HG02884 (cell line): ENCODE measurements around the gene VAPB.

Source experiments
- ATAC-seq: cut with Tn5 transposase; IDR thresholded peaks from one replicate; pipeline ENCODE4 v1.9.1; 2021; ENCODE audit warnings: mild to moderate bottlenecking, moderate library complexity; ENCODE audit not compliant: unreplicated experiment

The VAPB gene

GRCh38 chr20:58433759-58434158 is 44.7 kb downstream of the VAPB start:
- ATAC-seq: no peak

GRCh38 chr20:58434326-58434725 is 45.3 kb downstream of the VAPB start:
- no peak for ATAC-seq

GRCh38 chr20:58435237-58435636 is 46.2 kb downstream of the VAPB start:
- no peak for ATAC-seq

- ATAC-seq: no peak
Measured at GRCh38 chr20:58436868-58437645, 48.0 kb downstream of the VAPB start.

- no peak for ATAC-seq
Measured at GRCh38 chr20:58438970-58439808, 50.2 kb downstream of the VAPB start.

- ATAC-seq: no peak
Measured at GRCh38 chr20:58440021-58440767, 51.2 kb downstream of the VAPB start.

GRCh38 chr20:58441723-58442122 is 52.7 kb downstream of the VAPB start:
- no peak for ATAC-seq

GRCh38 chr20:58444746-58445255 is 55.8 kb downstream of the VAPB start:
- ATAC-seq: no peak

GRCh38 chr20:58446264-58446959 is 57.4 kb downstream of the VAPB start:
- ATAC-seq: no peak

- ATAC-seq: no peak
Measured at GRCh38 chr20:58446960-58447265, 57.9 kb downstream of the VAPB start.

- ATAC-seq: peak; percentile 55
Measured at GRCh38 chr20:58447511-58448391, 58.7 kb downstream of the VAPB start.

- no peak for ATAC-seq
Measured at GRCh38 chr20:58448958-58449357, 59.9 kb downstream of the VAPB start.

GRCh38 chr20:58449681-58450221 is 60.7 kb downstream of the VAPB start:
- ATAC-seq: no peak

GRCh38 chr20:58450254-58450653 is 61.2 kb downstream of the VAPB start:
- ATAC-seq: peak; percentile 53

- ATAC-seq: no peak
Measured at GRCh38 chr20:58452667-58453255, 63.7 kb downstream of the VAPB start.

- ATAC-seq: no peak
Measured at GRCh38 chr20:58453391-58453790, 64.4 kb downstream of the VAPB start.

GRCh38 chr20:58454460-58454859 is 65.4 kb downstream of the VAPB start:
- no peak for ATAC-seq

GRCh38 chr20:58457083-58457695 is 68.2 kb downstream of the VAPB start:
- no peak for ATAC-seq
